ENCODE data around the gene ABCB6. TPM values are rescaled to one million over a fixed set of nuclear protein-coding genes. Genes with fewer than 3 reads are reported as not detected.
A peak's percentile ranks its signal among the peaks of the same experiment; 100 is the strongest.

ABCB6 gene
- total RNA-seq, 2 experiments from 2014 or later, result 6.4 to 10.2 TPM

GRCh38 chr2:219207134-219207883, 11.4 kb downstream of the ABCB6 start:
- no peak overlapping the region for H2AFZ ChIP-seq (ENCODE audit: low read length)
- CTCF ChIA-PET (ENCODE audit: unreplicated experiment), result interaction anchor here (0.6 kb wide), 1 partner anchor 10 kb away, joined by 7 read pairs; no protein-coding TSS in a partner anchor
- H3K36me3 ChIP-seq (ENCODE audit: insufficient read depth, low read length), result peaks cover 42% of the 10 kb centered on the region
- POLR2A ChIA-PET, result interaction anchor here (0.7 to 2.0 kb wide), 11 partner anchors 20 to 72 kb away, joined by 3 to 23 read pairs (median 4); partner anchors contain the start of genes CNPPD1, DNAJB2, GLB1L and STK16
- H3K9me2 ChIP-seq (ENCODE audit: insufficient read depth, low read length), result no peaks in the 10 kb centered on the region
- peak overlapping the region; percentile 76 for H3K27ac ChIP-seq (ENCODE audit: low read depth, low read length, poor library complexity, severe bottlenecking)
- peaks cover 8% of the 10 kb centered on the region; the same call in 1 of the 2 replicates for H3K9me3 ChIP-seq (ENCODE audit: low read length)
- H3K4me1 ChIP-seq (ENCODE audit: insufficient read depth, low read length, poor library complexity, severe bottlenecking), result peaks cover 17% of the 10 kb centered on the region
- peak overlapping the region; percentile 69 for H3K4me3 ChIP-seq (ENCODE audit: low read depth, low read length, poor library complexity, severe bottlenecking)
- peak overlapping the region; percentile 93 for H3K4me2 ChIP-seq (ENCODE audit: low read length)
- H4K20me1 ChIP-seq (ENCODE audit: insufficient read depth, low read length), result no peaks in the 10 kb centered on the region
- BruUV-seq (replicated peaks), result no TSS peak
- no peak for DNase-seq (ENCODE audit: low spot score)
- TF ChIP-seq EZH2phosphoT487 (IDR thresholded peaks at IDR 0.05; ENCODE audit: borderline replicate concordance, low read depth, low read length) (no peak), CTCF (conservative IDR thresholded peaks at IDR 0.05; ENCODE audit: low read length) (no peak)
- intact Hi-C loops (cut with micrococcal nuclease; ENCODE audit: unreplicated experiment), result loop anchor here (1.0 kb wide), 1 partner anchor 38 kb away; the partner anchor contains the start of genes GLB1L and STK16
- H3K79me2 ChIP-seq (ENCODE audit: insufficient read depth, low read depth, low read length), result peaks cover 4% of the 10 kb centered on the region; the same call in 1 of the 2 replicates

- BruUV-seq (replicated peaks), result TSS peak; percentile 86
- H3K9me3 ChIP-seq (ENCODE audit: low read length), result peaks cover 8% of the 10 kb centered on the region; the same call in 1 of the 2 replicates
- H3K4me1 ChIP-seq (ENCODE audit: insufficient read depth, low read length, poor library complexity, severe bottlenecking), result peaks cover 17% of the 10 kb centered on the region
- POLR2A ChIA-PET, result interaction anchor here (0.6 to 2.0 kb wide), 20 partner anchors 10 to 86 kb away, joined by 3 to 23 read pairs (median 4); partner anchors contain the start of genes CNPPD1, DNAJB2, GLB1L and STK16
- DNase-seq (ENCODE audit: low spot score), result peak; percentile 97
- H3K4me3 ChIP-seq (ENCODE audit: low read depth, low read length, poor library complexity, severe bottlenecking), result peak within 1 kb of the TSS; percentile 69
- H2AFZ ChIP-seq (ENCODE audit: low read length), result peak within 1 kb of the TSS; percentile 85
- intact Hi-C loops (cut with micrococcal nuclease; ENCODE audit: unreplicated experiment), result loop anchor here (1.0 kb wide), 6 partner anchors 23 to 71 kb away; partner anchors contain the start of genes ANKZF1, ATG9A, GLB1L and NHEJ1
- CTCF ChIA-PET (ENCODE audit: unreplicated experiment), result interaction anchor here (0.5 to 1.4 kb wide), 3 partner anchors 9 to 89 kb away, joined by 4 to 7 read pairs (median 5); no protein-coding TSS in a partner anchor
- H3K9me2 ChIP-seq (ENCODE audit: insufficient read depth, low read length), result no peaks in the 10 kb centered on the region
- H3K27ac ChIP-seq (ENCODE audit: low read depth, low read length, poor library complexity, severe bottlenecking), result peak within 1 kb of the TSS; percentile 76
- H3K4me2 ChIP-seq (ENCODE audit: low read length), result peak within 1 kb of the TSS; percentile 93
- peaks cover 4% of the 10 kb centered on the region; the same call in 1 of the 2 replicates for H3K79me2 ChIP-seq (ENCODE audit: insufficient read depth, low read depth, low read length)
- no peak for TF ChIP-seq EZH2phosphoT487 (IDR thresholded peaks at IDR 0.05; ENCODE audit: borderline replicate concordance, low read depth, low read length)
- TF ChIP-seq CTCF (conservative IDR thresholded peaks at IDR 0.05; ENCODE audit: low read length), result no peak
- no peaks in the 10 kb centered on the region for H4K20me1 ChIP-seq (ENCODE audit: insufficient read depth, low read length)
- peaks cover 38% of the 10 kb centered on the region for H3K36me3 ChIP-seq (ENCODE audit: insufficient read depth, low read length)
These were observed 12.2 kb downstream of the ABCB6 start, which contains the start of gene ZFAND2B for GRCh38 chr2:219206328-219207133. Gene ZFAND2B, plus strand, starts transcription at chr2:219206782. Its CDS starts 206 bp downstream, at chr2:219206988.

All from OCI-LY7 (cell line).